ENCODE results near the gene RPAP2. TPM values are rescaled to one million over a fixed set of nuclear protein-coding genes. Genes with fewer than 3 reads are reported as not detected.

RPAP2 gene
- total and polyA plus RNA-seq, 2 of the 8 experiments (the other 6 are each of a cell fraction or from before 2014, with no cell fraction given): 7.9 to 28.4 TPM

- TF ChIP-seq YY1 (IDR thresholded peaks at IDR 0.05; ENCODE audit: low read depth, low read length) (peak; percentile 81), CTBP2 (IDR thresholded peaks at IDR 0.05; ENCODE audit: borderline replicate concordance, insufficient read depth, insufficient read length, low read length) (no peak), EZH2 (IDR thresholded peaks at IDR 0.05; ENCODE audit: low read depth, low read length, severe bottlenecking) (no peak), POLR2AphosphoS5 (IDR thresholded peaks at IDR 0.05; ENCODE audit: low read depth, low read length) (peak; percentile 94), CHD1 (IDR thresholded peaks at IDR 0.05; ENCODE audit: low read depth, low read length) (peak; percentile 62; the same call in 1 of the 2 replicates), TBP (IDR thresholded peaks at IDR 0.05; ENCODE audit: low read depth, low read length) (peak; percentile 80), JUND (IDR thresholded peaks at IDR 0.05; ENCODE audit: low read length) (no peak), TAF7 (optimal IDR thresholded peaks at IDR 0.05; ENCODE audit: borderline replicate concordance, low read depth, low read length) (peak; percentile 71), SP4 (IDR thresholded peaks at IDR 0.05; ENCODE audit: low read length) (peak; percentile 54; the same call in 1 of the 2 replicates), GTF2F1 (IDR thresholded peaks at IDR 0.05; ENCODE audit: borderline replicate concordance, low read depth, low read length) (no peak; the same call in 1 of the 2 replicates), USF2 (IDR thresholded peaks at IDR 0.05; ENCODE audit: low read length) (no peak), RBBP5 (IDR thresholded peaks at IDR 0.05; ENCODE audit: borderline replicate concordance, low read depth, low read length) (no peak; the same call in 1 of the 2 replicates), SP1 (IDR thresholded peaks at IDR 0.05; ENCODE audit: low read depth, low read length) (no peak), BACH1 (IDR thresholded peaks at IDR 0.05; ENCODE audit: low read length) (peak; percentile 21; the same call in 1 of the 2 replicates), KDM4A (IDR thresholded peaks at IDR 0.05; ENCODE audit: low read depth, low read length, severe bottlenecking) (peak; percentile 91), BCL11A (IDR thresholded peaks at IDR 0.05; ENCODE audit: low read depth in 2 of 2, low read length in 2 of 2) (no peak), SP2 (IDR thresholded peaks at IDR 0.05; ENCODE audit: low read length) (no peak), EGR1 (IDR thresholded peaks at IDR 0.05; ENCODE audit: borderline replicate concordance, low read depth, low read length) (no peak), MAX (IDR thresholded peaks at IDR 0.05) (peak; percentile 67; the same call in 1 of the 2 replicates), KDM5A (IDR thresholded peaks at IDR 0.05; ENCODE audit: low read length) (no peak), TAF1 (IDR thresholded peaks at IDR 0.05; ENCODE audit: low read depth, low read length) (peak; percentile 93), PHF8 (conservative IDR thresholded peaks at IDR 0.05; ENCODE audit: low read depth, low read length) (peak; percentile 99), CBX8 (IDR thresholded peaks at IDR 0.05; ENCODE audit: borderline replicate concordance, low read depth, low read length) (no peak)
These were observed at the start of gene RPAP2, which contains the start of gene GLMN (continued) for GRCh38 chr1:92298573-92299476.

Measured in H1 (cell line).